HCT116 (cell line): ENCODE measurements around the gene BAIAP2L2.
"Not testable (repeated sequence)": the region's sequence is repeated elsewhere in the genome, so short reads cannot be mapped to it uniquely, and the experiment has no call there.

ENCODE experiments used
- ATF3 ChIP-seq: IDR thresholded peaks from 2 replicates; pipeline ENCODE4 v1.6.1; 2012
- CTCF ChIP-seq, 3 experiments: fragments of 200-600 bp in 1 of 3; sonication (generic) in 1 of 3; IDR thresholded peaks in 2 of 3; conservative IDR thresholded peaks in 1 of 3; 2 replicates each; pipeline ENCODE4 v1.5.1; 2012 to 2017; ENCODE audit warnings: low read depth in 2 of 3, low read length in 2 of 3, antibody characterized with exemption in 1 of 3, borderline replicate concordance in 1 of 3, control low read depth in 1 of 3, mild to moderate bottlenecking in 1 of 3, mixed read lengths in 1 of 3, mixed run types in 1 of 3, moderate library complexity in 1 of 3; ENCODE audit not compliant: insufficient read depth in 1 of 3
- EZH2 ChIP-seq: fragments of 200-600 bp; sonication (generic); IDR thresholded peaks from 2 replicates; pipeline ENCODE4 v1.6.1; 2017; ENCODE audit warnings: antibody characterized with exemption, mixed run types
- FOSL1 ChIP-seq: IDR thresholded peaks from 2 replicates; pipeline ENCODE4 v1.6.1; 2012; ENCODE audit warnings: low read depth
- JUND ChIP-seq: IDR thresholded peaks from 2 replicates; pipeline ENCODE4 v1.6.1; 2012
- POLR2A ChIP-seq: IDR thresholded peaks from 2 replicates; pipeline ENCODE4 v1.7.0; 2011; ENCODE audit warnings: borderline replicate concordance; ENCODE audit not compliant: insufficient read depth, insufficient read length; ENCODE audit errors: extremely low read depth
- RAD21 ChIP-seq: IDR thresholded peaks from 2 replicates; pipeline ENCODE4 v1.6.1; 2012; ENCODE audit warnings: low read depth, mild to moderate bottlenecking
- ZBTB33 ChIP-seq: IDR thresholded peaks from 2 replicates; pipeline ENCODE4 v1.6.1; 2011; ENCODE audit warnings: mild to moderate bottlenecking, low read length, moderate library complexity; ENCODE audit not compliant: insufficient replicate concordance; ENCODE audit errors: extremely low read depth
- ZNF274 ChIP-seq: fragments of 200-500 bp; sonication (Bioruptor generic); IDR thresholded peaks from 2 replicates; pipeline ENCODE4 v1.6.1; 2014; ENCODE audit warnings: mild to moderate bottlenecking, low read depth, low read length, inconsistent platforms

- not testable (repeated sequence) for TF ChIP-seq CTCF (IDR thresholded peaks at IDR 0.05 in 2 of 3, conservative IDR thresholded peaks at IDR 0.05 in 1 of 3; ENCODE audit: borderline replicate concordance in 1 of 3, insufficient read depth in 1 of 3, low read depth in 2 of 3, low read length in 2 of 3); ZBTB33; ZNF274; POLR2A; EZH2; ATF3; RAD21; FOSL1; JUND
These were observed 31.3 kb downstream of the BAIAP2L2 start for GRCh38 chr22:38079208-38079607.
